GM18873 (cell line): ENCODE data around the gene SLC5A10.
"Not testable (repeated sequence)": the region's sequence is repeated elsewhere in the genome, so short reads cannot be mapped to it uniquely, and the experiment has no call there.

Experiments
- ATAC-seq: cut with Tn5 transposase; IDR thresholded peaks from one replicate; pipeline ENCODE4 v1.9.1; 2021; ENCODE audit warnings: mild to moderate bottlenecking, moderate library complexity, moderate number of reproducible peaks; ENCODE audit not compliant: unreplicated experiment, low FRiP score

The SLC5A10 gene

GRCh38 chr17:19016297-19016696, 64.3 kb downstream of the SLC5A10 start:
- ATAC-seq, result no peak

GRCh38 chr17:19016881-19017280, 64.9 kb downstream of the SLC5A10 start:
- no peak for ATAC-seq

DNA sequence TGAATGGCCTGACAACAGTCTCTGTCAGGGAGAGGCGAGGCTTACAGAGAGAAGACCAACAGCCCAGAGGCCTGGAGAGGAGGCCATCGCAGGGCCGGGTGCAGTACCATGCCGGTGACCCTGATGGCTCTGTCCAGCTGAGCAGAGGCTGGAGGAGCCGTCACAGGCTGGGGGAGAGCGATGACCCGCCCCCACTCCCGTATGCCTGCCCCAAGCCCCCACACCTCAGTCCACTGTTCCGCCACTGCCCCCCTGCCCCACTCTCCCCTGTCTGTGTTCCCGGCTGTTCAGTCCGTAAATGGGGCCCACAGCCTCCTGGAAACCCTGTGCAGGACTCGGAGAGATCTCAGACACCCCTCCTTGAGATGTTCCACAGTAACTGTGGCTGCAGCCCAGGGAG, 65.4 kb downstream of the SLC5A10 start:
- no peak for ATAC-seq

DNA sequence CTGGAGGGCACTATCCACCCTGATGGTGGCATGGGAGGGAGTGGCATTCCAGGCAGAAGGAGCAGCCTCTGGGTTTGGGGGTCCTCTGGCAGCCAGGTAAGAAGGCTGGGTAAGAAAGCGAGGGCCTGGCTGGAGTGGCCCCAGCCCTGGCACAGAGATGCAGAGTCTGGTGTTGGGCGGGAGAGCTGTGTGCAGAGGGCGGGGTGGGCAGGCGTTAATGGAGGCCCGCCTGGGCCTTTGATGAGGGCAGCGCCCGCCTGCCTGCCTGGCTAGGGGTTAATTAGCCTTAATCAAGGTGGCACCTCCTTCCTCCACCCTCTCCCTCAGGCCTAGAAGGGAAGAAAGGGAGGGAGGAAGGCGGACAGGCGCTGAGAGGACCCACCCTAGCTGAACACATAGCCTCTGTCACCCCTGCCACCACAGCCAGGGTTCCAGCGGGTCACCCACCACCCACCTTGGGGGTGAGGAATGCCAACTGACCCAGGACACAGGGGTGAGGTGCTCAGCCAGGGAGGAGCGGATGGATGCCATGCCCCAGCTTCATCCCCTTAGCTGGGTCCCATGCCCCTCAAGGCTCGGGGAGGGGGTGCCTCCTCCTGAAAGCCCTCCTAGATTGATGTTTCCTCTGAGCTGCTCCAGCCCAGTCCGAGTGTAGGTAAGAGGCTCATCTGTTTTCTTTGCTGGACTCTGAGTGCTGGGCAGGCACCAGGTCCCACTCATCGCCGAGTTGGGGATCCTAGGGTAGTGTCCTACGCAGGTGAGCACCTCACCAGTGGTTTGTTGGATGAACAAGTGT, 66.0 kb downstream of the SLC5A10 start:
- ATAC-seq, result no peak

DNA sequence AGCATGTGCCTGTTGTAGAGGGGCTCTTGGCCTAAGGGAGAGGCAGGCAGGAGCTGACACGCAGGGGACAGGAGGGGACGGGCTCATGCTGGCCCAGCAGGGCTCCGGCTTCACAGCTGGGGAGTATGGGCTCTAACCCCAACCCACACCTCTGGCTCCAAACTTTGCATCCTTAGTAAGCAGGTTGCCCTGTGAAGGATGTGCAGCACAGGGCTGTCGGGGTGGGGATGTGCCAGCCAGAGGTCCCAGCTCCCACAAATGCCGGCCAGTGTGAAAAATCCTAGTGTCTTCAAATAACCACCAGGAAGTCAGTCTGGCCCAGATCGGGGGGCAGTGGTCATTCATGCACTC, 66.6 kb downstream of the SLC5A10 start:
- no peak for ATAC-seq

- no peak for ATAC-seq
Observed at GRCh38 chr17:19019041-19019941, 67.3 kb downstream of the SLC5A10 start.

DNA sequence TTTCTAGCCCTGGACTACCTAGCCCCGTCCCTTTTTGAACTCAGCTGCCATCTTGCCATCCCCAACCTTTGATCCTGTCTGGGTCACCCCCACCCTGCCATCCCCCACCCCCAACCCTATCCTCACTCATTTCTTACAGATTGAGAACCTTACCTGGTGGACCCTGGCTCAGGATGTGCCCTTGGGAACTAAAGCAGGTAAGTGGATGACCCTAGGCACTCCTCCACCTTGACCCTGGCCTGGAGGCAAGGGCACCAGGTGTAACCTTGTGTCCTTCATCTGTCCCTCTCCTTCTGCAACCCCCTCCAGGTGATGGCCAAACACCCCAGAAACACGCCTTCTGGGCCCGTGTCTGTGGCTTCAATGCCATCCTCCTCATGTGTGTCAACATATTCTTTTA, 68.1 kb downstream of the SLC5A10 start:
- no peak for ATAC-seq

GRCh38 chr17:19021011-19021621, 69.2 kb downstream of the SLC5A10 start:
- ATAC-seq, result not testable (repeated sequence)

GRCh38 chr17:19021622-19022083, 69.7 kb downstream of the SLC5A10 start:
- ATAC-seq, result no peak

GRCh38 chr17:19022128-19022527, 70.2 kb downstream of the SLC5A10 start:
- ATAC-seq, result no peak

DNA sequence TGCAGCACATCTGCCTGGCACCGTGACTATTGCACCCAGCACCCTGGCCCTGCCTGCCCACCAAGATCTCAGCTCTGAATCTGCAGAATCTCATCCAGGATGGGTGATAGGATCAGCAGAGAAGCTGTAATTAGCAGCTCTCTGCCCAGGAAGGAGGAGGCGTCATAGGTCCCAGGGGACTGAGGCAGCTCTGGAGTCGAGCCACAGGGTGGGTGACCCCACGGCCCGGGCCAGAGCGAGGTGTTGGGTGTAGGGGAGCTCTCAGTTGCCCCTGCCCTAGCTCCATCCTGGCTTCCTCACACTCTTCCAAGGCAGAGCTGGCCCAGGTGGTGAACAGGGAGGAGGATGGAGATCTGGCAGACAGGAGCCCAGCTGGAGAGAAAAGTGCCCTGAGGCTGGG, 70.8 kb downstream of the SLC5A10 start:
- ATAC-seq, result no peak

DNA sequence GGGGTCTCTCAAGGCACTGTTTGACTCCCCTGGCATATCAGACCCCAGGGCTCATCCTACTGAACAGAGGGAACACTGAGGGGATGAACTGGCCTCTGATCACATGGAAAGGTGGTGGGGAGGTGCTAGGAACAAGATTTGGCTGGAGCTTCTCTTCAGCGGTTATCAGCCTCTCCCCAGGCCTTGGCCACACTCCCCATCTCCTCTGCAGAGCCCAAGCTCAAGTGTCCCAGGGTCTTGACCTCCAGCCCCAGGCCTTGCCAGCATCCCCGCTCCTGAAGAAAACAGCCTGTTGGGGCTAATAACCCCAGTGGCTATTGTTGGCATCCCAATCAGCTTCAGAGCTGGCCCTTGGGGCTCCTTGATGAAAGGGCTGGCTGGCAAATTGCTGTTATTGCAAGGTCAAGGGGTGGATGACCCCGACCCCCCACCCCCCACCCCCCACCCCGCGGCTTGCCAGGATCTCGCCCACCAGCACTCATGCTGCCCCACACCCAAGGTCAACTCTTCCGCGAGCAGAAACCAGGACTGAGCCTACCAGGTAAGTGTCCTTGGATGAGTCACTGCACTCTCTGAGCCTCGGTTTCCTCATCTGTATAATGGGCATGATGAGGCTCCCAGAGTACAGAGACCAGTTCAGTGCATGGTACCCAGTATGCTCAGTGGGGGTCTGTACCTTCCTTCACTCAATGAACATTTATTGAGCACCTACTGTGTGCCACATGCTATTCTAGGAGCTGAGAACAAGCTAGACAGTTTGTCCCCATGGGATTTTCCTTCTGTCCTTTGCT, 71.4 kb downstream of the SLC5A10 start:
- no peak for ATAC-seq

- ATAC-seq, result no peak
Observed at GRCh38 chr17:19024101-19025078, 72.4 kb downstream of the SLC5A10 start.

DNA sequence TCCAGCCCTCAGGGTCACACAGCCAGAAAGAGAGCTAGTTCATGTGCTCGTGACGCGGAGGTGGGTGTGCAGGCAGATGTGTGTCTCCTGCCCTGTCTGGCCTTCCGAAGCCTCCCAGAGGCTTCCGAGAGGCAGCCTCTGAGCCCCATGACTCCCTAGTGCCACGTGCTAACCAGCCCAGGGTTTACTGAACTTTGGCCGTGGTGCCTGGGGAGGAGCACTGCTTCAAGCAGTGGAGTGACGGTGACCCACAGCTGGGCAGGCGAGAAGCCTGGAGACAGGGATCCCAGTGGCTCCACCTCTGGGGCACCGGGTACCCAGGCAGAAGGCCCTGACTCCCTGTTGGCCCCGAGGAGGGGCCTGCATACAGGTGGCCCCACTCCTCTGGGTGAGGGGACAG, 76.7 kb downstream of the SLC5A10 start:
- ATAC-seq, result not testable (repeated sequence)

GRCh38 chr17:19029740-19030139, 77.8 kb downstream of the SLC5A10 start:
- ATAC-seq, result not testable (repeated sequence)

- ATAC-seq, result not testable (repeated sequence)
Observed at GRCh38 chr17:19030771-19031449, 78.9 kb downstream of the SLC5A10 start.

- ATAC-seq, result not testable (repeated sequence)
Observed at GRCh38 chr17:19031729-19032128, 79.8 kb downstream of the SLC5A10 start.

DNA sequence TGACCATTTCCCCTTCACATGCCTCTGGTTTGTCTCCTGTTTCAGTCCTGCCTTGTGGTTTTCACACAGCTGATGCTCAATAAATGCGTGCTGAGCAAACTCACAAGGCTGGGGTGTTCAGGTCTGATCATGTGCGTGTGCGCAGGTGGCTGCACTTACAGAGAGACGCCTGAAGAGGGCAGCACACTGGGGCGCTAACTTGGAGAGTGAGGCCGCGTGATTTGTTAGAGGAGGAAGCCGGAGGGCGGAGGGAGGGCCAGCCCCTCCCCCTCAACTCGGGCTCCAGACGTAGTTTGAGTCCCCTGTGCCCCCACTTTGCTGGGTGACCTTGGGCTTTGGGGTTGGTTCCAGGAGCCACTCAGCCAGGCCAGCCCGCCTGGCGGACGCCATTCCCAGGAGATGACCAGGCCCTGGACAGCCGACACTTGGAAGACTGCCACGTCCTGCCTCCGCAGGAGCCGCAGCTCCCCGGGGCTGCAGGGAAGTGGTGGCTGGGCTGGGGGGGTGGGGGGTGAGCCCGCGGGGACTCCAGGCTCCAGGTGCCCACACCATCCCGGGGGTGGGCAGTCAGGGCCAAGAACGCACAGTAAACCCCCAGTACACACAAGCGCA, 80.5 kb downstream of the SLC5A10 start:
- not testable (repeated sequence) for ATAC-seq
